ENCODE results near the gene FRZB.

Gene FRZB

GRCh38 chr2:182792441-182792840 lies 74.0 kb downstream of the FRZB start:
- DNase-seq (ENCODE audit: low read depth), result no peak

GRCh38 chr2:182784777-182785176 lies 81.7 kb downstream of the FRZB start:
- DNase-seq (ENCODE audit: low read depth), result no peak

DNA sequence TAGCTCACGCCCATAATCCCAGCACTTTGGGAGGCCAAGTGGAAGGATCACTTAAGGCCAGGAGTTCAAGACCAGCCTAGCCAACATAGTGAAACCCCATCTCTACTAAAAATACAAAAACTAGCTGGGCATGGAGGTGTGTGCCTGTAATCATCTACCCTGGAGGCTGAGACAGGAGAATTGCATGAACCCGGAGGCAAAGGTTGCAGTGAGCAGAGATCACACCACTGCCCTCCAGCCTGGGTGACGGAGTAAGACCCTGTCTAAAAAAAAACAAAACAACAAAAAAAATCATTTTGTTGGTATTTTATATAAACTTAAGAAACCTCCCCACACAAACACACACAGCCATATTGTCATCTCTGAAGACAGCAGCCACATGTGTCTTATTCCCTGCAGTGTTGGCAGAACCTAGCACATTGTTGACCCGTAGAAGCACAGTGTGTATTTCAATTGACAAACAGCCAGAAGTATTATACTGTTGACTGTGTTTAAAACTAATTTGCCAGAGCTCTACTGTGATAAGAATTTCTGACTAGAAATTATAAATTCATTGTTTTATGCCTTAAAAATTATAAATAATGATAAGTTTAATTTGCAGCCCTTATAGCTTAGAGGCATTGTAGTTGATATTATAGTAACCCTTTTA lies 82.3 kb downstream of the FRZB start:
- no peak for DNase-seq (ENCODE audit: low read depth)
